ENCODE data around the gene NAP1L1.

GRCh38 chr12:76023069-76023690, 61.3 kb downstream of the NAP1L1 start:
- TF ChIP-seq, protein P1, sequence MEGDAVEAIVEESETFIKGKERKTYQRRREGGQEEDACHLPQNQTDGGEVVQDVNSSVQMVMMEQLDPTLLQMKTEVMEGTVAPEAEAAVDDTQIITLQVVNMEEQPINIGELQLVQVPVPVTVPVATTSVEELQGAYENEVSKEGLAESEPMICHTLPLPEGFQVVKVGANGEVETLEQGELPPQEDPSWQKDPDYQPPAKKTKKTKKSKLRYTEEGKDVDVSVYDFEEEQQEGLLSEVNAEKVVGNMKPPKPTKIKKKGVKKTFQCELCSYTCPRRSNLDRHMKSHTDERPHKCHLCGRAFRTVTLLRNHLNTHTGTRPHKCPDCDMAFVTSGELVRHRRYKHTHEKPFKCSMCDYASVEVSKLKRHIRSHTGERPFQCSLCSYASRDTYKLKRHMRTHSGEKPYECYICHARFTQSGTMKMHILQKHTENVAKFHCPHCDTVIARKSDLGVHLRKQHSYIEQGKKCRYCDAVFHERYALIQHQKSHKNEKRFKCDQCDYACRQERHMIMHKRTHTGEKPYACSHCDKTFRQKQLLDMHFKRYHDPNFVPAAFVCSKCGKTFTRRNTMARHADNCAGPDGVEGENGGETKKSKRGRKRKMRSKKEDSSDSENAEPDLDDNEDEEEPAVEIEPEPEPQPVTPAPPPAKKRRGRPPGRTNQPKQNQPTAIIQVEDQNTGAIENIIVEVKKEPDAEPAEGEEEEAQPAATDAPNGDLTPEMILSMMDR (conservative IDR thresholded peaks at IDR 0.05): no peak
- no peak for TF ChIP-seq ZFX (IDR thresholded peaks at IDR 0.05)

Measured in C4-2B (cell line).